ENCODE data around the gene PTPRM. TPM values are rescaled to one million over a fixed set of nuclear protein-coding genes. Genes with fewer than 3 reads are reported as not detected.

PTPRM gene
- total and polyA plus RNA-seq, 2 donors, result 37.3 to 55.6 TPM

DNA sequence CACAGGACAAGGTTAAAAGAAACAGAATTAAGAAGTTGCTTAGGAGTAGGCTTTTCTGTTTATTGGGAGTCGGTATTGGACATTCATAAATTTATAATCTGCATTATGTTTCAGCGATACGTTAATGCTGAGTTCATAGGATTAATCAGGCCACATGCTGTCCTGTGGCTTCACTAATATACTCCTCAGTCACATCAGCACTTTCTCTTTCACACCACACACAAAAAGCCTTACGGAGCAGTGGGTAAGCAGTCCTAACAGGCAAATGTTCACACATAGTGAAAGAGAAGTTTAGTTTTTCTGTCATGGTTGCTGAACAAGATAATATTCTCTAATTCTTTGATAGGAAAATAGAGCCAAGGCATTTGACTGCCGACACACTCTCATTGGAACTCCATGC is 630.4 kb downstream of the PTPRM start:
- H3K27ac ChIP-seq (ENCODE audit: low read depth in 1 of 2, low read length in 1 of 2), result no peak overlapping the region
- no peaks in the 10 kb centered on the region for H3K4me1 ChIP-seq (ENCODE audit: control insufficient read depth in 2 of 2, insufficient read depth in 2 of 2, low read length in 2 of 2)
- 97% methylated on average over 5 of the region's 5 CpGs for WGBS
- no peak overlapping the region for H3K4me3 ChIP-seq (ENCODE audit: low read length in 2 of 2)
- no peaks in the 10 kb centered on the region for H3K36me3 ChIP-seq (ENCODE audit: control insufficient read depth in 2 of 2, insufficient read depth in 2 of 2, low read length in 1 of 2)
- no peaks in the 10 kb centered on the region for H3K9me3 ChIP-seq (ENCODE audit: control insufficient read depth in 2 of 2, insufficient read depth in 1 of 2, low read length in 1 of 2)
- no peak for DNase-seq (ENCODE audit: low read depth in 6 of 9, low spot score in 9 of 9)
- H3K27me3 ChIP-seq (ENCODE audit: control insufficient read depth in 2 of 2, insufficient read depth in 1 of 2, low read length in 1 of 2), result no peaks in the 10 kb centered on the region

DNA sequence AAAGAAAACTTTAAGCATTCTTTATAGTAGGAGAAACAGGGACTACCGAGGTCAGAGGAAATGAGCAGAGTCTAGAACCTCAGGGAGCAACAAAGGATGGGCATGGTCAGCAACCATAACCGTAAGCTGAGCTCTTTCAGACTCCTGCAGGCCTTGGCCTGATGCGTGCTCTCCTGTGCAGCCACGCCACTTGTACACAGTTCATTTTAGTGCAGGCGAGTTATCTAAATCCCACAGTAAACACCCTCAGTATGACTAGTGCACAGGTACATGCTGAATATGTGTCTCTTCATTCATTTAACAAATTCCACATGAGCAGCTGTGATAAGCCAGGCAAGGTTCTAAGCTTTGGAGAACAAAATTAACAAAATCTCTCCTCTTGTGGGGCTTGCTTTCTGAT is 640.9 kb downstream of the PTPRM start:
- Histone ChIP-seq H3K27me3 (ENCODE audit: control insufficient read depth in 2 of 2, insufficient read depth in 1 of 2, low read length in 1 of 2) (no peaks in the 10 kb centered on the region), H3K4me1 (ENCODE audit: control insufficient read depth in 2 of 2, insufficient read depth in 2 of 2, low read length in 2 of 2) (no peaks in the 10 kb centered on the region), H3K4me3 (ENCODE audit: low read length in 2 of 2) (no peak overlapping the region), H3K9me3 (ENCODE audit: control insufficient read depth in 2 of 2, insufficient read depth in 1 of 2, low read length in 1 of 2) (no peaks in the 10 kb centered on the region), H3K36me3 (ENCODE audit: control insufficient read depth in 2 of 2, insufficient read depth in 2 of 2, low read length in 1 of 2) (peaks cover 0 to 4% of the 10 kb centered on the region in 2 donors), H3K27ac (ENCODE audit: low read depth in 1 of 2, low read length in 1 of 2) (no peak overlapping the region)
- no peak for DNase-seq (ENCODE audit: low read depth in 6 of 9, low spot score in 9 of 9)
- 98% methylated on average over 5 of the region's 5 CpGs for whole genome bisulfite sequencing

DNA sequence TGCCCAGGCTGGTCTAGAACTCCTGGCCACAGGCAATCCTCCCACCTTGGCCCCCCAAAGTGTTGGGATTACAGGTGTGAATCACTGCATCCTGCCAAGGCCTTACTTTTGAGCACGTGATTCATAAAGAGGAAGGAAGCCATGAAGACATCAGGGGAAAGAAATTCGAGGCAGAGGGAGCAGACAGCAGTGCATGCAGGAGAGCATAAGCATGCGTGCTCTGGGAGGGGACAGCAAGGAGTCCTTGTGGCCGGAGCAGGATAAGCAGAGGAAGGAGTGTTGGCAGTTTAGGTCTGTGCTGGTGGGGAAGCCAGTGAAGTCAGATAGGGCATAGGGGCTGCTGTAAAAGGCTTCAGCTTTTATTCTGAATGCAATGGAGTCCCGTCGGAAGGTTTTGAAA is 641.6 kb downstream of the PTPRM start:
- Histone ChIP-seq H3K27me3 (ENCODE audit: control insufficient read depth in 2 of 2, insufficient read depth in 1 of 2, low read length in 1 of 2) (no peaks in the 10 kb centered on the region), H3K4me1 (ENCODE audit: control insufficient read depth in 2 of 2, insufficient read depth in 2 of 2, low read length in 2 of 2) (no peaks in the 10 kb centered on the region), H3K4me3 (ENCODE audit: low read length in 2 of 2) (no peak overlapping the region), H3K27ac (ENCODE audit: low read depth in 1 of 2, low read length in 1 of 2) (no peak overlapping the region), H3K9me3 (ENCODE audit: control insufficient read depth in 2 of 2, insufficient read depth in 1 of 2, low read length in 1 of 2) (no peaks in the 10 kb centered on the region), H3K36me3 (ENCODE audit: control insufficient read depth in 2 of 2, insufficient read depth in 2 of 2, low read length in 1 of 2) (peaks cover 0 to 5% of the 10 kb centered on the region in 2 donors)
- DNase-seq (ENCODE audit: low read depth in 6 of 9, low spot score in 9 of 9), result no peak
- 59% methylated on average over 6 of the region's 6 CpGs for WGBS

DNA sequence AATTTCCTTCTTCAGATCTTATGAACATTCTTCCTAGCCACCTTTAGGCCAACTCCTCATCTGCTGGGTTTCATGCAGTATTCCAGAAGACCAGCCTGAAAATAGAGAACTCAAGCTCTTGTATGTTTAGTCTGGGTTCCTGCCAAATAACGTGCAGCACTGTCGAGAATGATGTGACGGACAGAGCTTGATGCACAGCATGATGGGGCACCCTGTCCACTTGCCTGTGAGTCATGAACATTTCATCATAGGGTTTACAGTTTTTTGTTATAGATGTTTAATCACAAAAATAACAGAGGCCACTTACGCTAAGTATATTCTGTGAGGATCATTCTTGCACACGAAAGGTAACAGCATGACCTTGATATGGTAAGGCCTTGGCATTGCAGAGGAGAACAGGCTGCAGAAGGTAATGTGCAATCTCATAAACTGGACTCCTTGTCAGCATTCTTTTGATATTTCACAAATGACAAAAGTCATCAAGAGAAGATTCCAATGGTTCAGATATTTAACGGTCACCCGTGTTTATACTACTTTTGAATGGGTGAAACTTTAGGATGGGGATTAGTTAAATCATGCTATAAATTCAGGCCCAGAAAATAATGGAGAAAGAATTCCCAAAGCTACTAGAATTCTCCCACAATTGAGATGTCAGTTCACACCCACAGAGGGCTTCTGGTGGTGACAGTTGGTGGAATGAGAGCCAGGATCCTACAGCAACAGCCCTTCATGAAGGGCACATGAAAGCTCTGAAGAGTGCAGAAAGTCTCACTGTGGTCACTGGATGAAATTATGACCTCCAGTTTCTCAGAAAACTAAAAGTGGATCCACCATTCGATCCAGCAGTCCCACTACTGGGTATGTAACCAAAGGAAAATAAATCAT is 646.0 kb downstream of the PTPRM start:
- Histone ChIP-seq H3K9me3 (ENCODE audit: control insufficient read depth in 2 of 2, insufficient read depth in 1 of 2, low read length in 1 of 2) (no peaks in the 10 kb centered on the region), H3K4me1 (ENCODE audit: control insufficient read depth in 2 of 2, insufficient read depth in 2 of 2, low read length in 2 of 2) (no peaks in the 10 kb centered on the region), H3K27ac (ENCODE audit: low read depth in 1 of 2, low read length in 1 of 2) (no peak overlapping the region), H3K27me3 (ENCODE audit: control insufficient read depth in 2 of 2, insufficient read depth in 1 of 2, low read length in 1 of 2) (no peaks in the 10 kb centered on the region), H3K36me3 (ENCODE audit: control insufficient read depth in 2 of 2, insufficient read depth in 2 of 2, low read length in 1 of 2) (peaks cover 0 to 5% of the 10 kb centered on the region in 2 donors), H3K4me3 (ENCODE audit: low read length in 2 of 2) (no peak overlapping the region)
- WGBS, result 84% methylated on average over 8 of the region's 8 CpGs
- peak in 1 of 9 donors; percentile 4 for DNase-seq (ENCODE audit: low read depth in 6 of 9, low spot score in 9 of 9)

DNA sequence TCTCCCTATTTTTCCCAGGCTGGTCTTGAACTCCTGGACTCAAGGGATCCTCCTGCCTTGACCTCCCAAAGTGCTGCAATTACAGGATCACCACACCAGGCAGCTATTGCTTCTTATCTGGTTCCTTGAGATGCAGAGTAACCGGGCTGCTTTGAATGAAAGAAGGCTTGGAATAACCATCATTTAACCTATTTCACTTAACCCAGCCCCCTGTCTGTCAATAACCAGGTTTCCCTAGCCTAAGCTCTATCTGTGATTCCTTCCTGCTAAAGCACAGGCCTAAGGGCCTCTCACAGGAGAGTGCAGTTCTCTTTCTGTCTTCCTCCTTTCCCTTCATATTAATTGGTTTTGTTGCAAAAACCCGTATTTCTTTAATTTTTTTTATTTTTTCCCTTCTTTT is 648.6 kb downstream of the PTPRM start:
- Histone ChIP-seq H3K27ac (ENCODE audit: low read depth in 1 of 2, low read length in 1 of 2) (no peak overlapping the region), H3K9me3 (ENCODE audit: control insufficient read depth in 2 of 2, insufficient read depth in 1 of 2, low read length in 1 of 2) (no peaks in the 10 kb centered on the region), H3K4me3 (ENCODE audit: low read length in 2 of 2) (no peak overlapping the region), H3K36me3 (ENCODE audit: control insufficient read depth in 2 of 2, insufficient read depth in 2 of 2, low read length in 1 of 2) (peaks cover 0 to 5% of the 10 kb centered on the region in 2 donors), H3K4me1 (ENCODE audit: control insufficient read depth in 2 of 2, insufficient read depth in 2 of 2, low read length in 2 of 2) (no peaks in the 10 kb centered on the region), H3K27me3 (ENCODE audit: control insufficient read depth in 2 of 2, insufficient read depth in 1 of 2, low read length in 1 of 2) (no peaks in the 10 kb centered on the region)
- no peak for DNase-seq (ENCODE audit: low read depth in 6 of 9, low spot score in 9 of 9)
- WGBS, result over 99% methylated on average over 2 of the region's 2 CpGs

DNA sequence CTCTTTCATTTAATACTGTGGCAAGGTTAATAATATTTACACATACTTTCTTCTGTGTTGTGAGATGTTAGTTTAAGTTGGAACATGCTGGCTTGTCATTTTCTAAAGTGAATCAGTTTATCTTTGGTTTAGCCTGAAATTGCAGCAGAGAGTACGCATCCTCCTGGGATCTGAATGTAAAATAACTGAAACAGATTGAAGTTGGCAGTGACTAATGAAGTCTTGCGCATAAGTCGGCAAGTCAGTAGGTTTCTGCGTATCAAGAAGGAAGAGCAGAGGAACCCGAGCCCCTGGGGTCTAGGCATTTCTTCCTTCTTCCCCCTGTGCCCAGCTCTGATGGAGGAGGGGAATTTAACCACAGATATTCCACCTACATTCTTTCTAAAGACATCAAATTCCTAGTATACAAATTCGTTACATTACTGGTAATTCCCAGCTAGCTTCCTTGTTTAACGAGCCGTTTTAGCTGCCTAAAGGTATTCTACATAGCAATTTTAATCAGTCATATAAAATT is 650.0 kb downstream of the PTPRM start:
- no peak overlapping the region for H3K4me3 ChIP-seq (ENCODE audit: low read length in 2 of 2)
- no peak for DNase-seq (ENCODE audit: low read depth in 6 of 9, low spot score in 9 of 9)
- 91% methylated on average over 8 of the region's 8 CpGs for WGBS
- H3K27me3 ChIP-seq (ENCODE audit: control insufficient read depth in 2 of 2, insufficient read depth in 1 of 2, low read length in 1 of 2), result no peaks in the 10 kb centered on the region
- peaks cover 0 to 5% of the 10 kb centered on the region in 2 donors for H3K36me3 ChIP-seq (ENCODE audit: control insufficient read depth in 2 of 2, insufficient read depth in 2 of 2, low read length in 1 of 2)
- no peak overlapping the region for H3K27ac ChIP-seq (ENCODE audit: low read depth in 1 of 2, low read length in 1 of 2)
- no peaks in the 10 kb centered on the region for H3K4me1 ChIP-seq (ENCODE audit: control insufficient read depth in 2 of 2, insufficient read depth in 2 of 2, low read length in 2 of 2)
- H3K9me3 ChIP-seq (ENCODE audit: control insufficient read depth in 2 of 2, insufficient read depth in 1 of 2, low read length in 1 of 2), result no peaks in the 10 kb centered on the region

DNA sequence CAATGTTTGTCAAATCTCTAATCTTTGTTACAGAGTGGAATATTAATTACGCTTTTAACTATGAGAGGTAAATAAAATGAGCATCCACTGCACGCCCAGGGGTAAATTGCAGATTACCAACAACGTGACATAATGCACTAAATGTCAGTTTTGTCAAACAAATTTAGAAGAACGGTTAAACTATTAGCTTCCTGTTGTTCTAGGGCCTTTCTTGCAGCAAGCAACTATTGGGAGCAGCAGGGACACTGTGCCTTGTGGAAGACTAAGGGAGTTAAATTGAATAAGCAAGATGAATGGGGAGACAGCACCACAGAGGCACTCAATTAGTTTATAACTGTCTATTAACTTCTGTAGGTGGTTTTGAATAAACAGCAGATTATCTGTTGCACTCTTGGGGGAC is 651.1 kb downstream of the PTPRM start:
- Histone ChIP-seq H3K4me1 (ENCODE audit: control insufficient read depth in 2 of 2, insufficient read depth in 2 of 2, low read length in 2 of 2) (no peaks in the 10 kb centered on the region), H3K9me3 (ENCODE audit: control insufficient read depth in 2 of 2, insufficient read depth in 1 of 2, low read length in 1 of 2) (no peaks in the 10 kb centered on the region), H3K27me3 (ENCODE audit: control insufficient read depth in 2 of 2, insufficient read depth in 1 of 2, low read length in 1 of 2) (no peaks in the 10 kb centered on the region), H3K27ac (ENCODE audit: low read depth in 1 of 2, low read length in 1 of 2) (no peak overlapping the region), H3K36me3 (ENCODE audit: control insufficient read depth in 2 of 2, insufficient read depth in 2 of 2, low read length in 1 of 2) (no peaks in the 10 kb centered on the region), H3K4me3 (ENCODE audit: low read length in 2 of 2) (no peak overlapping the region)
- 95% methylated on average over 4 of the region's 4 CpGs for WGBS
- no peak for DNase-seq (ENCODE audit: low read depth in 6 of 9, low spot score in 9 of 9)

DNA sequence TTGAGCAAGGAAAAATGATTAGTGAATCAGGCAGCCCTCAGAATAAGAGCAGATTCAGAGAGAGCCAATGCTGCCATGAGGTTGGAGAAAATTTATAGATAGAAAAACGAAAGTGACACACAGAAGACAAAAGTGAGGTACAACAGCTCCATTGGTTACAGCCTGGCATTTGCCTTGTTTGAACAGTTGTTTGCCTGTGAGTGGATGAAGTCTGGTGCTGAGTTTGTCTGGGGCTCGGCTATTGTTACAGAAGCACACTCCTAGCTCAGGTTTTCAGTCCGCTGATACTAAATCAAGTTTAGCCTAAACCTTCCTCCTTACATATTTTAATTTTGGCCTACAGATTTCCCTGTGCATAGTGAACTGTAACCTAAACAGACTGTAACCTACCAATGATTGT is 654.3 kb downstream of the PTPRM start:
- no peak for DNase-seq (ENCODE audit: low read depth in 6 of 9, low spot score in 9 of 9)
- H3K27me3 ChIP-seq (ENCODE audit: control insufficient read depth in 2 of 2, insufficient read depth in 1 of 2, low read length in 1 of 2), result no peaks in the 10 kb centered on the region
- H3K4me1 ChIP-seq (ENCODE audit: control insufficient read depth in 2 of 2, insufficient read depth in 2 of 2, low read length in 2 of 2), result no peaks in the 10 kb centered on the region
- H3K27ac ChIP-seq (ENCODE audit: low read depth in 1 of 2, low read length in 1 of 2), result no peak overlapping the region
- peaks cover 0 to 2% of the 10 kb centered on the region in 2 donors for H3K9me3 ChIP-seq (ENCODE audit: control insufficient read depth in 2 of 2, insufficient read depth in 1 of 2, low read length in 1 of 2)
- H3K4me3 ChIP-seq (ENCODE audit: low read length in 2 of 2), result no peak overlapping the region
- H3K36me3 ChIP-seq (ENCODE audit: control insufficient read depth in 2 of 2, insufficient read depth in 2 of 2, low read length in 1 of 2), result no peaks in the 10 kb centered on the region
- WGBS, result 86% methylated on average over 3 of the region's 3 CpGs

DNA sequence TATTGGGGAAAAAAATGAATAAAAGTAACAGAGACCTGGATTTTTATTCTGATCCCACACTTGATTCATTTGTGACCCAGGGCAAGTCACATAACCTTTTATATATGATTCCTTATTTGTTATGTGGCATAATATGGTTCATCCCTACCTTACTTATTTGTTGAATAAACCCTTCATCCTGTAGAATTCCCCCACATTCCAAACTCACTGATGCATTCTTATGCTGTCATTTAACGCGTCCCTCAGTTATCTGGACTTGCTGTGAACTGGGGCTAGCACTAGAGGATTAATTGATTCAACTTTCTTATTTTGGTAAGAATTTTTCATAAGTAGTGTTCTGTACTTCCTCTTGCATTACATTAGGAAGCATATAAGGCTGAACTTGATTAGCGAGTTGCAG is 657.5 kb downstream of the PTPRM start:
- no peaks in the 10 kb centered on the region for H3K27me3 ChIP-seq (ENCODE audit: control insufficient read depth in 2 of 2, insufficient read depth in 1 of 2, low read length in 1 of 2)
- no peaks in the 10 kb centered on the region for H3K4me1 ChIP-seq (ENCODE audit: control insufficient read depth in 2 of 2, insufficient read depth in 2 of 2, low read length in 2 of 2)
- H3K9me3 ChIP-seq (ENCODE audit: control insufficient read depth in 2 of 2, insufficient read depth in 1 of 2, low read length in 1 of 2), result peaks cover 0 to 2% of the 10 kb centered on the region in 2 donors
- H3K4me3 ChIP-seq (ENCODE audit: low read length in 2 of 2), result no peak overlapping the region
- H3K36me3 ChIP-seq (ENCODE audit: control insufficient read depth in 2 of 2, insufficient read depth in 2 of 2, low read length in 1 of 2), result no peaks in the 10 kb centered on the region
- DNase-seq (ENCODE audit: low read depth in 6 of 9, low spot score in 9 of 9), result no peak
- 94% methylated on average over 3 of the region's 3 CpGs for WGBS
- no peak overlapping the region for H3K27ac ChIP-seq (ENCODE audit: low read depth in 1 of 2, low read length in 1 of 2)
